Lower leg skin (tissue), 4 donors: ENCODE data around the gene RFX2. TPM values are rescaled to one million over a fixed set of nuclear protein-coding genes. Genes with fewer than 3 reads are reported as not detected.
"Not testable (repeated sequence)": the region's sequence is repeated elsewhere in the genome, so short reads cannot be mapped to it uniquely, and the experiment has no call there.

Source experiments
- DNase-seq, 2 donors: peaks; one replicate each; pipeline ENCODE4 v3.0.0-alpha.2; 2019; ENCODE audit warnings: low spot score in 2 of 2
- H3K4me3 ChIP-seq: fragments of 200-600 bp; sonication (generic); 2 replicates; pipeline ENCODE4 v1.5.1; 2017; ENCODE audit warnings: mild to moderate bottlenecking, low read depth; ENCODE audit not compliant: poor library complexity, severe bottlenecking
- CTCF ChIP-seq, 3 donors: fragments of 450-650 bp; IDR thresholded peaks; one replicate each; pipeline ENCODE4 v1.5.1; 2016; ENCODE audit warnings: antibody characterized with exemption in 3 of 3, mild to moderate bottlenecking in 3 of 3, moderate library complexity in 2 of 3
- POLR2A ChIP-seq, 2 donors: fragments of 450-650 bp; IDR thresholded peaks; one replicate each; pipeline ENCODE4 v1.6.1; 2016 to 2017; ENCODE audit warnings: antibody characterized with exemption in 2 of 2, mild to moderate bottlenecking in 1 of 2, moderate library complexity in 1 of 2
- WGBS, 2 donors: methylation state at CpG; one replicate each; pipeline ENCODE4 v1.1.5; 2018; 5-methylcytosine and 5-hydroxymethylcytosine counted together
- intact Hi-C: fragments of 100-400 bp; cut with DNase I; formaldehyde crosslinking; loops from one replicate; pipeline ENCODE4 v1.15.0; 2023; ENCODE audit warnings: low total_unique reads
- total RNA-seq, 4 donors: library from RNA; depleted of rRNA; stranded (reverse); fragments of >200 nt; gene quantifications; one replicate each; pipeline ENCODE4 v1.1.0, GENCODE V29; 2016

RFX2 gene
- total RNA-seq, 4 donors from 2014 or later, result 19.6 to 28.7 (median 25.8) TPM

DNA sequence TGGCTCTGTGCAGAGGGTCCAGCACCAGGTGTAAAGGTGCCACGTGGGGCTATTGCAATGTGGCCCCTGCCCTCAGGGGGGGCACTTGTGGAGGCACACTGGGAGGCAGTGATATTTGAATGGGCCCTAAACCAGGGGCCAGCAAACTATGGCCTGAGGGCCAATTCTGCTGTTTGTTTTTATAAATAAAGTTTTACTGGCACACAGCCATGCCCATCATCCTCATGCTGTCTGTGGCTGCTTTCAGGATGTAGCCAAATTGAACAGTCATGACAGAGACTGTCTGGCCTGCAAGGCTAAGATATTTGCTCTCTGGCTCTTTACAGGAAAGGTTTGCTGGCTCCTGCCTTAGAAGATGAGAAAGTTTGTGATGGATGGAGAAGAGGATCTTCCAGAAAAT lies 98.5 kb downstream of the RFX2 start:
- 75 to 100% methylated on average over 1 of the region's 1 CpG for WGBS, 2 donors
- DNase-seq, result no peak
- TF ChIP-seq CTCF (IDR thresholded peaks at IDR 0.05), result no peak
- TF ChIP-seq POLR2A (IDR thresholded peaks at IDR 0.05), result no peak
- intact Hi-C loops, result no loop called here
- H3K4me3 ChIP-seq, result no peak overlapping the region

DNA sequence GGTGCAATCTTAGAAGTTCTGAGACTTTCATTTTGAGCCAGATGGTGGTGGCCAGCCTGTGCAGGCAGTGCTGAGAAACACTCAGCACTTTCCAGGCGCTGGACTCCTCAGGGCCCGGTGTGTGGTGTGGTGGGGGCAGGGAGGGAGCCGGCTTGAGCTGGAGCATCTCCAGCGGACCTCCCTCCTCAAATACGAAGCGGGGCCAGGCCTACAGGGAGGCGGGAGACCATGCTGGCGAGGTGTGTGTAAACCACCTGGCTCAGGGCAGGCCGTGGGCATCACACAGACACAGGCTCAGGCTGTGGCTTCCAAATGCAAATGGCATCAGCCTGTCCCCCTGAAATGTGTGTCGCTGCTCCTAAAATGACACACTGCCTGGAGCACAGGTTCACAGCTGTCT lies 99.1 kb downstream of the RFX2 start:
- WGBS, 2 donors, result 88 to 91% methylated on average over 10 of the region's 10 CpGs
- intact Hi-C loops, result no loop called here
- TF ChIP-seq CTCF (IDR thresholded peaks at IDR 0.05), result no peak
- TF ChIP-seq POLR2A (IDR thresholded peaks at IDR 0.05), result no peak
- H3K4me3 ChIP-seq, result no peak overlapping the region
- DNase-seq, result no peak

- no peak for DNase-seq
- H3K4me3 ChIP-seq, result no peak overlapping the region
- WGBS, 2 donors, result 91 to 96% methylated on average over 12 to 16 of the region's 16 CpGs
- TF ChIP-seq CTCF (IDR thresholded peaks at IDR 0.05) (no peak), POLR2A (IDR thresholded peaks at IDR 0.05) (no peak)
- intact Hi-C loops, result no loop called here
Observed at GRCh38 chr19:6010107-6010506, 100.2 kb downstream of the RFX2 start.

DNA sequence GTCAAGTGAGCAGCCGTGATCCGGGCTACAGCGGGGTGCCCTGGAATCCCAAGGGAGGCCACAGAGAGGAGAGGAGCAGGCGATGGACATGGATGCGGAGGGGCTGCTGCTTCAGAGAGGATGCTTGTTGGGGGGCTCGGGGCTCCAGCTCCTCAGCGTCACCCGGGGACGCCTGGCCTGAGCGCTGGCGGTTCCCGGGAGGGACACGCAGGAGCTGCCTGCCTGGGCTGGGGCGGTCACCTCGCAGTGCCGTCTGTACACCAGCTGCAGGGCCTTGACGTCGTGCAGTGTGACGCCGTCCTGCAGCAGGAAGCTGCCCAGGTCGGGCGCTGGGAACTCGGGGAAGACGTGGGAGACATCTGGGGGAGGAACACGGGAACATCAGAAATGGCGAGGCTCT lies 102.4 kb downstream of the RFX2 start:
- no peak overlapping the region for H3K4me3 ChIP-seq
- no peak for DNase-seq
- intact Hi-C loops, result no loop called here
- TF ChIP-seq CTCF (IDR thresholded peaks at IDR 0.05), result no peak
- TF ChIP-seq POLR2A (IDR thresholded peaks at IDR 0.05), result no peak
- WGBS, 2 donors, result 88 to 92% methylated on average over 22 to 26 of the region's 26 CpGs

- DNase-seq, result no peak
- no peak for TF ChIP-seq POLR2A (IDR thresholded peaks at IDR 0.05)
- no peak for TF ChIP-seq CTCF (IDR thresholded peaks at IDR 0.05)
- no peak overlapping the region for H3K4me3 ChIP-seq
- intact Hi-C loops, result no loop called here
- 94 to 96% methylated on average over 20 of the region's 20 CpGs for WGBS, 2 donors
Observed at GRCh38 chr19:6006896-6007295, 103.4 kb downstream of the RFX2 start.

- H3K4me3 ChIP-seq, intact Hi-C loops, DNase-seq: not testable (repeated sequence)
- WGBS, 2 donors, result 95 to 96% methylated on average over 7 of the region's 7 CpGs
Observed at GRCh38 chr19:6006070-6006446, 104.2 kb downstream of the RFX2 start.
